Natural killer cell (primary cell): ENCODE data around the gene CEND1. TPM values are rescaled to one million over a fixed set of nuclear protein-coding genes. Genes with fewer than 3 reads are reported as not detected.

Experiments used
- ATAC-seq, 3 donors: fragments of 150-1000 bp in 2 of 3; fragments of 200-7000 bp in 1 of 3; cut with Tn5 transposase; 1 replicate in 1 of 3; 2 replicates in 2 of 3; pipeline ENCODE4 v1.10.0; 2021; ENCODE audit warnings: mild to moderate bottlenecking in 2 of 3, moderate library complexity in 2 of 3
- DNase-seq, 2 donors: peaks; one replicate each; pipeline versions ENCODE4 v3.0.0 to v3.0.0-alpha.2; 2013 to 2021; ENCODE audit warnings: mixed read lengths in 1 of 2
- H3K27ac ChIP-seq: one replicate; pipeline ENCODE4 v1.5.1; 2013; ENCODE audit warnings: mild to moderate bottlenecking, low read length
- H3K27me3 ChIP-seq: one replicate; pipeline ENCODE4 v1.6.1; 2013; ENCODE audit warnings: low read length; ENCODE audit not compliant: control insufficient read depth, insufficient read depth
- H3K36me3 ChIP-seq: one replicate; pipeline ENCODE4 v1.6.1; 2013; ENCODE audit warnings: low read length; ENCODE audit not compliant: control insufficient read depth, insufficient read depth
- H3K4me1 ChIP-seq: one replicate; pipeline ENCODE4 v1.6.1; 2013; ENCODE audit warnings: low read length; ENCODE audit not compliant: control insufficient read depth, insufficient read depth
- H3K4me3 ChIP-seq: one replicate; pipeline ENCODE4 v1.5.1; 2013; ENCODE audit warnings: low read length
- H3K9me3 ChIP-seq: one replicate; pipeline ENCODE4 v1.6.1; 2013; ENCODE audit warnings: low read length; ENCODE audit not compliant: control insufficient read depth, insufficient read depth
- H3K27ac Mint-ChIP-seq, 2 donors: one replicate each; pipeline ENCODE4 v1.8.0; 2022; ENCODE audit warnings: mild to moderate bottlenecking in 2 of 2, mixed read lengths in 2 of 2, moderate library complexity in 1 of 2
- H3K27me3 Mint-ChIP-seq, 2 donors: one replicate each; pipeline ENCODE4 v1.8.0; 2022; ENCODE audit warnings: low read depth in 2 of 2, mixed read lengths in 2 of 2
- H3K36me3 Mint-ChIP-seq: one replicate; pipeline ENCODE4 v1.8.0; 2022; ENCODE audit warnings: mixed read lengths
- H3K4me1 Mint-ChIP-seq, 2 donors: one replicate each; pipeline ENCODE4 v1.8.0; 2022; ENCODE audit warnings: mixed read lengths in 2 of 2
- H3K4me3 Mint-ChIP-seq: one replicate; pipeline ENCODE4 v1.8.0; 2022; ENCODE audit warnings: mild to moderate bottlenecking, moderate library complexity, mixed read lengths
- H3K9me3 Mint-ChIP-seq, 2 donors: one replicate each; pipeline ENCODE4 v1.8.0; 2022; ENCODE audit warnings: mixed read lengths in 2 of 2
- CTCF ChIP-seq: fragments of 200-600 bp; IDR thresholded peaks from one replicate; pipeline ENCODE4 v1.8.0; 2022; ENCODE audit warnings: antibody characterized with exemption
- WGBS: methylation state at CpG from one replicate; pipeline ENCODE4 v1.1.7; 2013; ENCODE audit warnings: missing lambda C conversion rate; ENCODE audit not compliant: insufficient coverage; 5-methylcytosine and 5-hydroxymethylcytosine counted together
- intact Hi-C: fragments of 100-400 bp; cut with micrococcal nuclease; formaldehyde crosslinking; loops from one replicate; pipeline ENCODE4 v1.14.2; 2022
- total RNA-seq, 4 donors: library from RNA; stranded (reverse); fragments of 120-200 nt in 1 of 4; gene quantifications; one replicate each; pipeline versions ENCODE4 v1.2.3 to v1.2.4, GENCODE V29; 2013 to 2022

CEND1 gene
- total RNA-seq, 3 donors from 2014 or later (not counting 1 experiment from before 2014, with no cell fraction given): not detected

DNA sequence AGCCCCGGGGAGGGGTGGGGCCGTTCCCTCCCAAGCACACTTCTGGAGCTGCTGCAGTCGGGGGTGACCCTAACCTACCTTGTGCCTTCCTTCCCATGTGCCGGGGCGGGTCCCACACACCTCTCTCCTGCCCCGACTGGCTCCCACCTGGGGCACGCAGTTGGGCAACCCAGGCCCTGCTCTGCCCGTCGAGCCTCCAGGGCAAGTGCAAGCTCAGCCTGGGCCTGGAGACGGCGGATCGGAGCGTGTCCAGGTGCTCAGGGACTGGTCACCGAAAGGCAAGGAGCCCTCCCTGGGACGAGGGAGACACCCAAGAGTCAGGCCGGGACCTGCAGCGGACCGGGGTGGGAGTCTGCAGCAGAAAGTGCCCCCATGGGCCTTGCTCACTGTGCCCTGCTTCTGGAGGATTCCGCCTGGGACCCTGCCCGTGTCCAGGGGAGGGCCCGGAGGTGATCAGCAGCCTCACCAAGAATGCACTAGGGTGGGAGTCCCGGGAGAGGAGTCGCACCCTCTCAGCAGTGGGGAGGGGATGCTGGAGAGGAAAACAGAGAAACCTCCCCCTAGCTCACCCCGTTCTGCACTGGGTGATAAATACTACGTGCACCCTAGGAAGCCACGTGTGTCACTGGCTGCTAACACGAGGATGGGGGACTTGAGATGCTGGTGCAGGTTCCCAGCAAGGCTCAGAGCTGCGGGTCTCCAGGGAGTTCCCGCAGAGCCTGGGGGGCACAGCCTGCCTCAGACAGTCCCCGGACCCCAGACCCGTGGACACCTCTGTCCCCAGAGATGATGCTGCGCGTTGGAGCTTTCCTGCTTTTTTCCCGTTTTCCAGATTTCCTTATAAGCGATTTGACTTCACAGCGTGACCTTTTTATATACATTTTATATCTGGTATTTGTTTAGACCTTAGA is 7.4 kb downstream of the CEND1 start:
- Mint-ChIP-seq H3K27ac (no peak overlapping the region), H3K36me3 (no peaks in the 10 kb centered on the region)
- WGBS: 92% methylated on average over 32 of the region's 36 CpGs

DNA sequence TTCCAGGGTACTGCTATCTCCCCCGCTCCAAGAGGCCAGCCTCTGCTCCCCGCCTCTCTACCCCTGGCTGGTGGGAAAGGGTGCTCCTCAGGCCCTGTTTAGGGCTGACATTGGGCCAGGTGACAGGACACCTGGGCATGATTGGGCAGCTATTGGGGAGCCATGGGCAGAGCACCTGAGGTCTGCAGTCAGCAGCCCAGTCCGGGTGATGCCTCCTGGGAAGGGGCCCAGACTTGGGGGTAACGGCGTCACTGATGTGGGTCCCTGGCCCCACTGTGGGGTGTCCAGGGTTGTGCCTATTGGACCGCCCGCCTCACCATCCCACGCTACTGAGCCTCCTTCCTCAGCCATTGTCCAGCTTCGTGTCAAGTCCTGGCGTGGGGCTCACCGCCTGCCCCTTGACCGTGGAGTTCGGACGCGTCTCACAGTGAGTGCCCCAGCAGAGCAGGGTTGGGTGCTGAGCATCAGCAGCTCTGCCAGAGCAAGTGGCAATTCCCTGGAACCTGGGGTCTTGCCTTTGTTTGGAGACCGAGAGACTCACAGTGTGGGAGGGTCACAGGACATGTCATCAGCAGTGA is 9.8 kb downstream of the CEND1 start:
- H3K4me1 Mint-ChIP-seq: peaks cover 0 to 13% of the 10 kb centered on the region in 2 donors
- no peaks in the 10 kb centered on the region for H3K9me3 Mint-ChIP-seq
- H3K4me3 ChIP-seq: no peak overlapping the region
- intact Hi-C loops: no loop called here
- H3K4me3 Mint-ChIP-seq: no peak overlapping the region
- 98% methylated on average over 16 of the region's 16 CpGs for WGBS
- H3K4me1 ChIP-seq: peaks cover 33% of the 10 kb centered on the region
- H3K27ac ChIP-seq: no peak overlapping the region
- ATAC-seq: no peak
- no peak for TF ChIP-seq CTCF
- H3K27me3 Mint-ChIP-seq: no peaks in the 10 kb centered on the region
- no peaks in the 10 kb centered on the region for H3K27me3 ChIP-seq
- DNase-seq: no peak
- H3K36me3 Mint-ChIP-seq: no peaks in the 10 kb centered on the region
- H3K9me3 ChIP-seq: no peaks in the 10 kb centered on the region
- H3K27ac Mint-ChIP-seq: no peak overlapping the region
- peaks cover 3% of the 10 kb centered on the region for H3K36me3 ChIP-seq

More for the DNA sequence above, 7.4 kb downstream of the CEND1 start:
- Histone ChIP-seq H3K4me1 (peaks cover 16% of the 10 kb centered on the region), H3K27ac (no peak overlapping the region), H3K36me3 (peaks cover 3% of the 10 kb centered on the region), H3K9me3 (no peaks in the 10 kb centered on the region), H3K4me3 (no peak overlapping the region), H3K27me3 (no peaks in the 10 kb centered on the region)
- TF ChIP-seq CTCF: no peak
- Mint-ChIP-seq H3K9me3 (no peaks in the 10 kb centered on the region), H3K4me1 (peaks cover 0 to 6% of the 10 kb centered on the region in 2 donors), H3K27me3 (no peaks in the 10 kb centered on the region), H3K4me3 (no peak overlapping the region)
- ATAC-seq (no peak), DNase-seq (no peak)
- intact Hi-C loops: no loop called here

DNA sequence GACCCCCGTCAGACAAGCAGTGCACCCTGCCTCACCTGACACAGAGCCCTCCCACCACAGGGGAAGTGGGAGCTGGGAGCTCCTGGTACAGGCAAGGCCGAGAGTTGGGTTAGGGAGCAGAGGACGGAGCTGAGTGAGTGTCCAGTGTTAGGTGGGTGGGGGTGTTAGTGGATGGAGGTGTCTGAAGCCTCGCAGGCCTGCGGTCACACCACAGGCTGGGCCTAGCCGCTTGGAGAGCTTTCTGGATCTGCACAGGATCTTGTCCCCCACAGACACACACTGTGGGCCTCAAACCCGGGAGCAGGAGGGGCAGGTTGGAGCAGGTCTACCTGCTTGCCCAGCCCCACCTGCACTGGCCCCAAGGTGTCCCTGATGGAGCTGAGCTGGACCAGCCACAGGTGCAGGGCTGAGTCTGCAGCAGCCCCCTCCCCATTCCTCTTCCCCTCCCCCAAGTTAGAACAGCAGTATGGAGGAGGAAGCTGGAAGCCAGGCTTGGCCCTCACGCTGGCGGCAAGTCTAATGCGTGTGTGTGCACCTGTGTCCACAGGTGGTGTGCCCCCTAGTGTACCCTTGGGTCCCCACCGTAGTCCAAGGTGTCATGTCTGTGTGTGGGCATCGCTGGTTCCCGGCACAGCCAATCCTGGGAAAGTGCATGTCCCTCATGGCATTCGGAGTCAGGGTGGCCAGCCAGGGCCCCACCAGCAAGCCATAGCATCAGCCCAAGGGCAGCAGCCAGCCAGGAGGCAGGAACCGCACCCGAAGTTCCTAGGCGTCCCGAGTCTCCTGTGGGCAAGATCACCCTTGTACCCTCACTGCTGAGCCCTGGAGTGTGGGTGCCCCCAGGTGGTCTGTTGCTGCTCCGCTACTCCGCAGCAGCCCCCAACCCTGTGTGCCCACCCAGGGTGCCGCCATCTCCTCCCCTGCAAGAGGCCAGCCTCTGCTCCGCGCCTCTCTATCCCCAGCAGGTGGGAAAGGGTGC is 10.6 kb downstream of the CEND1 start:
- no peaks in the 10 kb centered on the region for H3K9me3 ChIP-seq
- no peak overlapping the region for H3K4me3 ChIP-seq
- Mint-ChIP-seq H3K4me1 (peaks cover 0 to 13% of the 10 kb centered on the region in 2 donors), H3K4me3 (peak overlapping the region; percentile 2), H3K27ac (no peak overlapping the region), H3K9me3 (no peaks in the 10 kb centered on the region), H3K36me3 (no peaks in the 10 kb centered on the region), H3K27me3 (no peaks in the 10 kb centered on the region)
- peaks cover 3% of the 10 kb centered on the region for H3K36me3 ChIP-seq
- DNase-seq: no peak
- H3K27ac ChIP-seq: no peak overlapping the region
- H3K27me3 ChIP-seq: no peaks in the 10 kb centered on the region
- intact Hi-C loops: no loop called here
- 94% methylated on average over 23 of the region's 23 CpGs for WGBS
- H3K4me1 ChIP-seq: peaks cover 34% of the 10 kb centered on the region
- ATAC-seq: no peak
- TF ChIP-seq CTCF: no peak
